GM06990 (cell line): ENCODE results near the gene PLEKHN1.

Source experiments
- DNase-seq: peaks from one replicate; pipeline ENCODE4 v3.0.0-alpha.2; 2011; ENCODE audit not compliant: insufficient read length; ENCODE audit errors: extremely low read depth
- H3K27me3 ChIP-seq: replicated peaks from 2 replicates; pipeline ENCODE4 v1.6.0; 2011; ENCODE audit warnings: low read length; ENCODE audit not compliant: control insufficient read depth, insufficient read depth
- H3K36me3 ChIP-seq: 2 replicates; pipeline ENCODE4 v1.5.1; 2011; ENCODE audit warnings: low read length; ENCODE audit not compliant: control insufficient read depth, insufficient read depth
- H3K4me3 ChIP-seq: replicated peaks from 2 replicates; pipeline ENCODE4 v1.5.1; 2011; ENCODE audit warnings: low read depth, mild to moderate bottlenecking, control low read depth, low read length
- CTCF ChIP-seq: IDR thresholded peaks from 2 replicates; pipeline ENCODE4 v1.5.1; 2011; ENCODE audit warnings: low read length, control low read depth, mild to moderate bottlenecking, inconsistent platforms; ENCODE audit not compliant: insufficient read depth, poor library complexity, severe bottlenecking

Gene PLEKHN1

GRCh38 chr1:997713-997992 lies 31.4 kb downstream of the PLEKHN1 start:
- Histone ChIP-seq H3K4me3 (no peak overlapping the region), H3K36me3 (no peaks in the 10 kb centered on the region), H3K27me3 (no peaks in the 10 kb centered on the region; the same call in 1 of the 2 replicates)
- DNase-seq = no peak
- TF ChIP-seq CTCF = no peak

- TF ChIP-seq CTCF = no peak
- H3K4me3 ChIP-seq = no peak overlapping the region
- H3K27me3 ChIP-seq = no peaks in the 10 kb centered on the region; the same call in 1 of the 2 replicates
- H3K36me3 ChIP-seq = no peaks in the 10 kb centered on the region
- DNase-seq = no peak
These were observed 31.9 kb downstream of the PLEKHN1 start for GRCh38 chr1:997993-998744.

GRCh38 chr1:998745-998994 lies 32.4 kb downstream of the PLEKHN1 start:
- no peaks in the 10 kb centered on the region; the same call in 1 of the 2 replicates for H3K27me3 ChIP-seq
- TF ChIP-seq CTCF = no peak

GRCh38 chr1:998995-999724 lies 32.9 kb downstream of the PLEKHN1 start:
- Histone ChIP-seq H3K4me3 (peak overlapping the region; percentile 18), H3K36me3 (no peaks in the 10 kb centered on the region), H3K27me3 (no peaks in the 10 kb centered on the region; the same call in 1 of the 2 replicates)
- TF ChIP-seq CTCF = no peak
- no peak for DNase-seq

More at GRCh38 chr1:998745-998994, 32.4 kb downstream of the PLEKHN1 start:
- no peak for DNase-seq
- H3K4me3 ChIP-seq = no peak overlapping the region
- H3K36me3 ChIP-seq = no peaks in the 10 kb centered on the region

GRCh38 chr1:999725-1000356 lies 33.6 kb downstream of the PLEKHN1 start, which contains the start of gene HES4:
Gene HES4, minus strand, starts transcription at chr1:1000097. Its CDS starts 124 bp downstream, at chr1:999973.
- H3K27me3 ChIP-seq = peaks cover 3% of the 10 kb centered on the region
- no peak for DNase-seq
- H3K36me3 ChIP-seq = no peaks in the 10 kb centered on the region; the same call in 1 of the 2 replicates
- H3K4me3 ChIP-seq = peak within 1 kb of the TSS; percentile 51
- no peak for TF ChIP-seq CTCF
